Loucy (cell line): Measurements from ENCODE around the gene BOD1L1.
A peak's percentile ranks its signal among the peaks of the same experiment; 100 is the strongest.

Source experiments
- H2AFZ ChIP-seq: fragments of 200-600 bp; sonication (generic); 2 replicates; pipeline ENCODE4 v1.6.0; 2016; ENCODE audit warnings: antibody characterized with exemption, mild to moderate bottlenecking, low read length, moderate library complexity
- H3F3A ChIP-seq: fragments of 200-600 bp; 2 replicates; pipeline ENCODE4 v1.6.0; 2016; ENCODE audit warnings: antibody characterized with exemption, low read depth, mild to moderate bottlenecking
- H3K27me3 ChIP-seq: fragments of 200-600 bp; sonication (generic); 2 replicates; pipeline ENCODE4 v1.6.1; 2014; ENCODE audit warnings: low read length, mild to moderate bottlenecking; ENCODE audit not compliant: insufficient read depth, poor library complexity, severe bottlenecking
- H3K36me3 ChIP-seq: fragments of 200-600 bp; sonication (generic); 2 replicates; pipeline ENCODE4 v1.6.1; 2016; ENCODE audit warnings: low read length; ENCODE audit not compliant: insufficient read depth
- H3K4me1 ChIP-seq: fragments of 200-600 bp; sonication (generic); 2 replicates; pipeline ENCODE4 v1.5.1; 2014; ENCODE audit warnings: low read length, mild to moderate bottlenecking; ENCODE audit not compliant: insufficient read depth, poor library complexity, severe bottlenecking
- H3K4me2 ChIP-seq: fragments of 200-600 bp; sonication (generic); 2 replicates; pipeline ENCODE4 v1.6.0; 2014; ENCODE audit warnings: antibody characterized with exemption, low read length, low read depth, mild to moderate bottlenecking; ENCODE audit not compliant: poor library complexity, severe bottlenecking
- H3K4me3 ChIP-seq: fragments of 200-600 bp; sonication (generic); 2 replicates; pipeline ENCODE4 v1.5.1; 2014; ENCODE audit warnings: low read length, mild to moderate bottlenecking, mixed read lengths; ENCODE audit not compliant: poor library complexity, severe bottlenecking
- H3K79me2 ChIP-seq: fragments of 200-600 bp; sonication (generic); 2 replicates; pipeline ENCODE4 v1.6.1; 2014; ENCODE audit warnings: low read length; ENCODE audit not compliant: insufficient read depth
- H3K9ac ChIP-seq: fragments of 200-600 bp; sonication (generic); 2 replicates; pipeline ENCODE4 v1.6.0; 2014; ENCODE audit warnings: mild to moderate bottlenecking, low read depth, low read length, moderate library complexity; ENCODE audit not compliant: poor library complexity, severe bottlenecking
- H3K9me2 ChIP-seq: fragments of 200-600 bp; sonication (generic); replicated peaks from 2 replicates; pipeline ENCODE4 v1.6.1; 2016; ENCODE audit warnings: low read depth, low read length, mixed read lengths
- H3K9me3 ChIP-seq: fragments of 200-600 bp; sonication (generic); 2 replicates; pipeline ENCODE4 v1.6.1; 2014; ENCODE audit warnings: mild to moderate bottlenecking, antibody characterized with exemption, low read length, low read depth; ENCODE audit not compliant: insufficient read depth
- H4K20me1 ChIP-seq: fragments of 200-600 bp; sonication (generic); 2 replicates; pipeline ENCODE4 v1.6.0; 2014; ENCODE audit warnings: antibody characterized with exemption, low read length, mild to moderate bottlenecking; ENCODE audit not compliant: insufficient read depth, poor library complexity, severe bottlenecking
- CTCF ChIP-seq: fragments of 200-600 bp; sonication (generic); conservative IDR thresholded peaks from 2 replicates; pipeline ENCODE4 v1.5.1; 2014; ENCODE audit warnings: mild to moderate bottlenecking, antibody characterized with exemption, low read length
- EZH2phosphoT487 ChIP-seq: fragments of 200-600 bp; IDR thresholded peaks from 2 replicates; pipeline ENCODE4 v1.6.1; 2018; ENCODE audit warnings: antibody characterized with exemption, mild to moderate bottlenecking, moderate library complexity, borderline replicate concordance

Gene BOD1L1

GRCh38 chr4:13605330-13605729 is 22.2 kb downstream of the BOD1L1 start:
- Histone ChIP-seq H3K27me3 (no peaks in the 10 kb centered on the region), H2AFZ (no peak overlapping the region), H4K20me1 (no peaks in the 10 kb centered on the region), H3K9me2 (no peaks in the 10 kb centered on the region), H3K4me3 (no peak overlapping the region), H3K79me2 (no peaks in the 10 kb centered on the region), H3K36me3 (peaks cover 96% of the 10 kb centered on the region), H3K4me1 (no peaks in the 10 kb centered on the region), H3K9me3 (no peaks in the 10 kb centered on the region), H3K4me2 (no peak overlapping the region), H3F3A (no peaks in the 10 kb centered on the region), H3K9ac (no peak overlapping the region)
- TF ChIP-seq CTCF (no peak), EZH2phosphoT487 (no peak)

GRCh38 chr4:13601848-13602247 is 25.7 kb downstream of the BOD1L1 start:
- Histone ChIP-seq H3F3A (no peaks in the 10 kb centered on the region), H3K4me3 (no peak overlapping the region), H3K9me3 (no peaks in the 10 kb centered on the region), H3K4me2 (no peak overlapping the region), H4K20me1 (no peaks in the 10 kb centered on the region), H3K27me3 (no peaks in the 10 kb centered on the region), H3K36me3 (peaks cover 93% of the 10 kb centered on the region), H2AFZ (no peak overlapping the region), H3K4me1 (no peaks in the 10 kb centered on the region), H3K9me2 (no peaks in the 10 kb centered on the region), H3K79me2 (no peaks in the 10 kb centered on the region), H3K9ac (no peak overlapping the region)
- TF ChIP-seq CTCF, result no peak
- TF ChIP-seq EZH2phosphoT487, result no peak

- Histone ChIP-seq H3K4me1 (no peaks in the 10 kb centered on the region), H3K9ac (no peak overlapping the region), H3K27me3 (no peaks in the 10 kb centered on the region), H3K9me2 (no peaks in the 10 kb centered on the region), H3K79me2 (no peaks in the 10 kb centered on the region), H3K36me3 (peaks cover 94% of the 10 kb centered on the region), H4K20me1 (no peaks in the 10 kb centered on the region), H3F3A (no peaks in the 10 kb centered on the region), H2AFZ (no peak overlapping the region), H3K4me2 (no peak overlapping the region), H3K4me3 (no peak overlapping the region), H3K9me3 (no peaks in the 10 kb centered on the region)
- TF ChIP-seq EZH2phosphoT487, result no peak
Measured at GRCh38 chr4:13601048-13601447, 26.5 kb downstream of the BOD1L1 start.

- no peaks in the 10 kb centered on the region for H3K27me3 ChIP-seq
- no peak overlapping the region for H2AFZ ChIP-seq
- TF ChIP-seq EZH2phosphoT487 (no peak), CTCF (peak; percentile 56)
- H3F3A ChIP-seq, result no peaks in the 10 kb centered on the region
- no peaks in the 10 kb centered on the region for H3K9me2 ChIP-seq
- H3K79me2 ChIP-seq, result no peaks in the 10 kb centered on the region
- H3K4me1 ChIP-seq, result no peaks in the 10 kb centered on the region
- no peaks in the 10 kb centered on the region for H3K9me3 ChIP-seq
- no peaks in the 10 kb centered on the region for H4K20me1 ChIP-seq
- H3K36me3 ChIP-seq, result peaks cover 92% of the 10 kb centered on the region
- H3K4me3 ChIP-seq, result no peak overlapping the region
- H3K9ac ChIP-seq, result no peak overlapping the region
- H3K4me2 ChIP-seq, result no peak overlapping the region
Measured at GRCh38 chr4:13599159-13599558, 28.4 kb downstream of the BOD1L1 start.
